Stimulated activated CD8-positive, alpha-beta memory T cell treated with anti-CD3 and anti-CD28 coated beads, Interleukin-15, amount 100 ng/mL, for 1 hour (primary cell): ENCODE data around the gene GRK7.

Experiments used
- DNase-seq: peaks from one replicate; pipeline ENCODE4 v3.0.0-alpha.2; 2020; ENCODE audit warnings: low read depth

GRK7 gene

GRCh38 chr3:141763088-141763750 lies at the start of gene GRK7:
GRK7 (plus strand) TSS chr3:141763408; CDS start chr3:141778285, 14,877 bp downstream.
- no peak for DNase-seq

GRCh38 chr3:141714671-141715070 lies 48.5 kb upstream of the GRK7 start:
- DNase-seq = no peak

- no peak for DNase-seq
Measured at GRCh38 chr3:141722081-141722480, 41.1 kb upstream of the GRK7 start.

- DNase-seq = no peak
Measured at GRCh38 chr3:141722648-141723047, 40.6 kb upstream of the GRK7 start.

- no peak for DNase-seq
Measured at GRCh38 chr3:141723255-141723654, 40.0 kb upstream of the GRK7 start.

- DNase-seq = no peak
Measured at GRCh38 chr3:141724186-141724585, 39.0 kb upstream of the GRK7 start.

GRCh38 chr3:141725036-141725435 lies 38.2 kb upstream of the GRK7 start:
- no peak for DNase-seq

GRCh38 chr3:141726483-141726882 lies 36.7 kb upstream of the GRK7 start:
- no peak for DNase-seq

- DNase-seq = no peak
Measured at GRCh38 chr3:141728355-141728892, 34.8 kb upstream of the GRK7 start.

GRCh38 chr3:141729240-141729639 lies 34.0 kb upstream of the GRK7 start:
- no peak for DNase-seq

GRCh38 chr3:141735176-141735575 lies 28.0 kb upstream of the GRK7 start:
- no peak for DNase-seq

- DNase-seq = no peak
Measured at GRCh38 chr3:141735770-141736465, 27.3 kb upstream of the GRK7 start.

- no peak for DNase-seq
Measured at GRCh38 chr3:141737093-141737492, 26.1 kb upstream of the GRK7 start.

GRCh38 chr3:141737678-141738021 lies 25.6 kb upstream of the GRK7 start:
- no peak for DNase-seq

- peak; percentile 87 for DNase-seq
Measured at GRCh38 chr3:141738022-141738890, 25.0 kb upstream of the GRK7 start, which contains the start of gene RNF7. RNF7 (plus strand) TSS chr3:141738298; CDS start chr3:141738342, 44 bp downstream.

- DNase-seq = no peak
Measured at GRCh38 chr3:141738891-141739363, 24.3 kb upstream of the GRK7 start.

GRCh38 chr3:141739731-141740130 lies 23.5 kb upstream of the GRK7 start:
- DNase-seq = no peak

GRCh38 chr3:141740349-141740748 lies 22.9 kb upstream of the GRK7 start:
- no peak for DNase-seq

- no peak for DNase-seq
Measured at GRCh38 chr3:141743305-141743704, 19.9 kb upstream of the GRK7 start.

GRCh38 chr3:141746962-141747361 lies 16.2 kb upstream of the GRK7 start:
- no peak for DNase-seq

- no peak for DNase-seq
Measured at GRCh38 chr3:141753399-141753798, 9.8 kb upstream of the GRK7 start.

GRCh38 chr3:141754032-141754431 lies 9.2 kb upstream of the GRK7 start:
- no peak for DNase-seq
